ENCODE data around the gene CRYBG1. TPM values are rescaled to one million over a fixed set of nuclear protein-coding genes. Genes with fewer than 3 reads are reported as not detected.

CRYBG1 gene
- total RNA-seq, 1 experiment from 2014 or later: 5.7 TPM

- H3K4ac ChIP-seq (ENCODE audit: low read depth, low read length): no peak overlapping the region
- H2BK12ac ChIP-seq (ENCODE audit: insufficient read length, low read depth, low read length): no peak overlapping the region
- TF ChIP-seq CTCF (conservative IDR thresholded peaks at IDR 0.05): no peak
- H2AK5ac ChIP-seq (ENCODE audit: insufficient read length, low read length): no peak overlapping the region
- H3T11ph ChIP-seq (ENCODE audit: low read length): no peak overlapping the region
- H2AFZ ChIP-seq (ENCODE audit: low read length): no peak overlapping the region
- no peaks in the 10 kb centered on the region for H3K9me3 ChIP-seq (ENCODE audit: control insufficient read depth, low read depth, low read length)
- no peak overlapping the region for H3K23ac ChIP-seq (ENCODE audit: insufficient read length, low read depth, low read length)
- H3K4me1 ChIP-seq (ENCODE audit: insufficient read depth, low read length): no peaks in the 10 kb centered on the region
- no peak overlapping the region for H4K8ac ChIP-seq (replicated peaks; ENCODE audit: insufficient read length, low read depth, low read length)
- no peak overlapping the region for H3K56ac ChIP-seq (ENCODE audit: insufficient read length, low read depth, low read length)
- Mint-ChIP-seq H3K36me3 (ENCODE audit: insufficient read depth in 1 of 3, low read depth in 3 of 3) (peaks cover 0 to 2% (median 0%) of the 10 kb centered on the region in 3 experiments; a peak in 2 of 7 replicates), H3K4me3 (peak overlapping the region; percentile 79 to 93), H3K4me1 (peaks cover 30 to 34% of the 10 kb centered on the region in 2 experiments), H3K27me3 (ENCODE audit: low read depth) (peaks cover 85% of the 10 kb centered on the region), H3K9me3 (peaks cover 0 to 4% of the 10 kb centered on the region in 2 experiments; a peak in 1 of 5 replicates), H3K27ac (no peak overlapping the region)
- no peak overlapping the region for H3K27ac ChIP-seq (ENCODE audit: insufficient read length, low read depth, low read length)
- no peaks in the 10 kb centered on the region for H3K79me1 ChIP-seq (ENCODE audit: insufficient read depth, low read depth, low read length, poor library complexity, severe bottlenecking)
- no peak overlapping the region for H4K91ac ChIP-seq (ENCODE audit: insufficient read length, low read depth, low read length)
- H4K20me1 ChIP-seq (ENCODE audit: control insufficient read depth, insufficient read depth, insufficient read length): no peaks in the 10 kb centered on the region
- no CpG with 5 or more reads among the region's 29 CpGs for WGBS (ENCODE audit: extremely low coverage, insufficient read length, low lambda C conversion rate)
- no peak overlapping the region for H3K9ac ChIP-seq (ENCODE audit: extremely low read depth, insufficient read length, low read length)
- no peak overlapping the region for H3K14ac ChIP-seq (ENCODE audit: insufficient read depth, low read length)
- no peak overlapping the region for H3K18ac ChIP-seq (ENCODE audit: insufficient read length, low read depth, low read length)
- H3K23me2 ChIP-seq (ENCODE audit: insufficient read length, low read depth, low read length, poor library complexity, severe bottlenecking): peaks cover 30% of the 10 kb centered on the region
- H2BK20ac ChIP-seq (ENCODE audit: low read depth, low read length, poor library complexity, severe bottlenecking): no peak overlapping the region
- H3K27me3 ChIP-seq (ENCODE audit: insufficient read depth, low read length): peaks cover 25% of the 10 kb centered on the region; the same call in 1 of the 2 replicates
- H2BK5ac ChIP-seq (ENCODE audit: insufficient read length, low read length): no peak overlapping the region
- H3K79me2 ChIP-seq (ENCODE audit: insufficient read depth, low read length): no peaks in the 10 kb centered on the region
- H2BK120ac ChIP-seq (ENCODE audit: low read depth, low read length, poor library complexity, severe bottlenecking): no peak overlapping the region
- H3K4me2 ChIP-seq (ENCODE audit: insufficient read depth, insufficient read length, low read length): peak overlapping the region; percentile 56
- no peak overlapping the region for H4K5ac ChIP-seq (ENCODE audit: insufficient read length, low read depth, low read length)
- DNase-seq: peak; percentile 58
- H2BK15ac ChIP-seq (ENCODE audit: low read depth, low read length): no peak overlapping the region
These were observed 151.0 kb downstream of the CRYBG1 start for GRCh38 chr6:106511288-106512047.
